Motor neuron (in vitro differentiated cells): ENCODE measurements around the gene CAMKMT. TPM values are rescaled to one million over a fixed set of nuclear protein-coding genes. Genes with fewer than 3 reads are reported as not detected.

Experiments
- ATAC-seq, 8 experiments: fragments of 200-7000 bp; cut with Tn5 transposase; replicated peaks in 6 of 8; 2 replicates each; pipeline ENCODE4 v1.8.0; 2021; ENCODE audit warnings: mild to moderate bottlenecking in 8 of 8, moderate library complexity in 8 of 8
- H3K27ac ChIP-seq, 2 donors: fragments of 250-450 bp; sonication (Bioruptor Pico); 2 replicates each; pipeline ENCODE4 v1.9.0; 2021; ENCODE audit warnings: antibody characterized with exemption in 2 of 2, mild to moderate bottlenecking in 2 of 2, moderate library complexity in 1 of 2
- H3K4me1 ChIP-seq, 2 donors: fragments of 250-450 bp; sonication (Bioruptor Pico); replicated peaks in 1 of 2; 2 replicates each; pipeline ENCODE4 v1.6.1; 2021; ENCODE audit warnings: antibody characterized with exemption in 2 of 2, mild to moderate bottlenecking in 2 of 2, moderate library complexity in 1 of 2
- H3K4me3 ChIP-seq, 5 donors: fragments of 250-450 bp; sonication (Bioruptor Pico); 2 replicates each; pipeline ENCODE4 v1.9.0; 2021; ENCODE audit warnings: antibody characterized with exemption in 5 of 5, mild to moderate bottlenecking in 5 of 5, moderate library complexity in 4 of 5
- WGBS, 10 experiments: fragments of 450-650 bp; shearing (Covaris generic); methylation state at CpG; one replicate each; pipeline ENCODE4 v1.0.0; 2022; 5-methylcytosine and 5-hydroxymethylcytosine counted together
- in situ Hi-C, 9 experiments: fragments of 400-800 bp; cut with MboI; loops; one replicate each; pipeline ENCODE4 v1.15.0; 2021; ENCODE audit warnings: low sequenced_read_pairs in 9 of 9, low pct_unique_long_range_greater_than_20kb in 2 of 9; ENCODE audit not compliant: unreplicated experiment in 9 of 9
- total RNA-seq, 8 experiments: library from RNA; unstranded; fragments of 300-600 nt; gene quantifications; 2 replicates each; pipeline versions ENCODE4 v1.2.3 to v1.2.4, GENCODE V29; 2022

The CAMKMT gene
- total RNA-seq, 8 experiments from 2014 or later: 3.6 to 15.7 (median 6.1) TPM

- H3K4me1 ChIP-seq: peaks cover 7 to 8% of the 10 kb centered on the region in 2 donors
These were observed 254.3 kb downstream of the CAMKMT start for GRCh38 chr2:44615950-44616518.

DNA sequence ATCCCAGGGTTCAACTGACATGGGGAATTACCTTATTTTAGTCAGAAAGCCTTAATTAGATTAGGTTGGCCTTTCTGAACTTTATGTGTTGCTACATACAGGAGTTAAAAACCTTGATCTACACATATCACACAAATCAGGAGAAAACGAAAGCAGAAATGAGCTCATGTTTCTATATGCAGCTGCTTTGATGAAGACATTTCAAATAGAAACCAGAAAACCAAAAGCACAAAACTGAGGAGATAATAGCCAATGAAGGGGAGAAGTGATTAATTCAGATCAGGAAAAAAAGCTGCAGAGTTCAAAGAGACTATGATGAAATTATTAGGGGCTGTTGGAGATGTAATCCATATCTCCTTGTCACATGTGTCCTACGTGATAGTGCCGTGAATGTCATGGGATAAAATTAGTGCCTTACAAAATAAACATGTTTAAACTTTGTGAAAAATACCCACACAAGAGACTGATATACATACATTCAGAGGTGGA is 255.0 kb downstream of the CAMKMT start:
- Histone ChIP-seq H3K4me3 (no peak overlapping the region), H3K4me1 (peaks cover 7 to 8% of the 10 kb centered on the region in 2 donors), H3K27ac (no peak overlapping the region)
- in situ Hi-C loops: no loop called here
- 23 to 100% (median 78%) methylated on average over 1 to 3 of the region's 3 CpGs for WGBS, 10 experiments
- peak in 4 of 8 experiments; percentile 7 to 57 (median 34) for ATAC-seq

More at GRCh38 chr2:44615950-44616518, 254.3 kb downstream of the CAMKMT start:
- in situ Hi-C loops: no loop called here
- WGBS, 10 experiments: 0 to 63% (median 36%) methylated on average over 1 to 4 of the region's 4 CpGs; no CpG with 5 or more reads in 2 of the 10 experiments
- ATAC-seq: peak in 3 of 8 experiments; percentile 34 to 71 (median 44)
- Histone ChIP-seq H3K27ac (no peak overlapping the region), H3K4me3 (no peak overlapping the region)

DNA sequence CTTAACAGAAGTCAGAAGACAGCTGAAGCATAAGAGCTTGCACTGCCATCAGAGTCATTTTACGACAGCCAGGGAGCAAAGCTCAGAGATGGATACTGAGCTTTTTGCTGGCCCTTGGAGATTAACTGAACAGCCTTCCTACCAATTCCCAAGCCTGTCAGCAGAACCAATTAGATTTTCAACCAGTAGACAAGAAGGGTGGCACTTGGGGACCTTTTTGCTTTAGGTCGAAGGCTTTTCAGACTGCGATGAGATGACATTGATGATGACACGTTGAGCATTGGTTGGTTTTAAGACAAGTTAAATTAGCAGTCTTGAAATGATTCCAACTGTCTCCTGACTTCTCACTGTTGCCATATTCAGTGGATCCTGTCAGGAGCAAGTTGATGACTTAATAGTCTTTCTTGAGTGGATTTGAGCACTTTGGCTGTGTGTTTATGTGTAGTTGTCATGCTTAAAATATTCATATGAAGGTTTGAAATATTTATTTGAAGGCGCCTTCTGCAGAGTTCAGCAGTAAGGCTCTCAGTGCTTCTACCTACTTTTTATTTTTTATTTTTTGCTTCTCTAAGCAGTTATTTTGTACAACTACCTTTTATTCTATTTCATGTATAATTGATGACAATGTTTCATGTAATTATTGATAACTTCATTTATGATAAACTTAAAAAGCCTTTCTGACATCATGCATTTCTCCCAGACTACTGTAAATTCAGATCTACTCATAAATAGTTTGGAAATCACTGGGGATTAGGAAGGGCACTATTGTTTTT is 256.7 kb downstream of the CAMKMT start:
- peaks cover 7 to 8% of the 10 kb centered on the region in 2 donors for H3K4me1 ChIP-seq

GRCh38 chr2:44620189-44620990 is 258.6 kb downstream of the CAMKMT start:
- ATAC-seq: no peak
- in situ Hi-C loops: no loop called here
- 88 to 100% (median 96%) methylated on average over 1 to 2 of the region's 2 CpGs; no CpG with 5 or more reads in 1 of the 10 experiments for WGBS, 10 experiments
- Histone ChIP-seq H3K4me1 (peaks cover 7 to 8% of the 10 kb centered on the region in 2 donors), H3K4me3 (no peak overlapping the region), H3K27ac (no peak overlapping the region)

More for the DNA sequence above, 256.7 kb downstream of the CAMKMT start:
- no peak overlapping the region for H3K4me3 ChIP-seq
- ATAC-seq: no peak
- WGBS, 10 experiments: 70 to 100% (median 87%) methylated on average over 1 to 5 of the region's 5 CpGs
- H3K27ac ChIP-seq: no peak overlapping the region
- in situ Hi-C loops: no loop called here

- Histone ChIP-seq H3K27ac (no peak overlapping the region), H3K4me3 (no peak overlapping the region), H3K4me1 (no peaks in the 10 kb centered on the region)
- no peak for ATAC-seq
- in situ Hi-C loops: no loop called here
These were observed 262.0 kb downstream of the CAMKMT start for GRCh38 chr2:44623622-44624351.

DNA sequence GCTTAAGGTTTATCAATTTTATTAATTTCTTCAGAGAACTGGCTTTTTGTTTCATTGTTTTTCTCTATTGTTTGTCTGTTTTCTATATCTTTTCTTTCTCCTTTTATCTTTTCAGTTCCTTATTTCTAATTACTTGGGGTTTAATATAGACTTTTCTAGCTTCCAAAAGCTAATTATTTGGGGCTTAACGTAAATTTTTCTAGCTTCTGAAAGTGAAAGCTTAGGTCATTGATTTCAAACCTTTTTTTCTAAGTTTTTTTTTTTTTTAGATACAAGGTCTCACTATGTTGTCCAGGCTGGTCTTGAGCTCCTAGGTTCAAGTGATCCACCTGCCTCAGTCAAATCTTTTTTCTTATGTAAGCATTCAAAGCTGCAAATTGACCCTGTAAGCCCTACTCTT is 266.6 kb downstream of the CAMKMT start:
- in situ Hi-C loops: no loop called here
- Histone ChIP-seq H3K4me3 (no peak overlapping the region), H3K27ac (no peak overlapping the region), H3K4me1 (no peaks in the 10 kb centered on the region)
- 67 to 100% (median 93%) methylated on average over 1 of the region's 1 CpG; no CpG with 5 or more reads in 1 of the 10 experiments for WGBS, 10 experiments
- no peak for ATAC-seq

DNA sequence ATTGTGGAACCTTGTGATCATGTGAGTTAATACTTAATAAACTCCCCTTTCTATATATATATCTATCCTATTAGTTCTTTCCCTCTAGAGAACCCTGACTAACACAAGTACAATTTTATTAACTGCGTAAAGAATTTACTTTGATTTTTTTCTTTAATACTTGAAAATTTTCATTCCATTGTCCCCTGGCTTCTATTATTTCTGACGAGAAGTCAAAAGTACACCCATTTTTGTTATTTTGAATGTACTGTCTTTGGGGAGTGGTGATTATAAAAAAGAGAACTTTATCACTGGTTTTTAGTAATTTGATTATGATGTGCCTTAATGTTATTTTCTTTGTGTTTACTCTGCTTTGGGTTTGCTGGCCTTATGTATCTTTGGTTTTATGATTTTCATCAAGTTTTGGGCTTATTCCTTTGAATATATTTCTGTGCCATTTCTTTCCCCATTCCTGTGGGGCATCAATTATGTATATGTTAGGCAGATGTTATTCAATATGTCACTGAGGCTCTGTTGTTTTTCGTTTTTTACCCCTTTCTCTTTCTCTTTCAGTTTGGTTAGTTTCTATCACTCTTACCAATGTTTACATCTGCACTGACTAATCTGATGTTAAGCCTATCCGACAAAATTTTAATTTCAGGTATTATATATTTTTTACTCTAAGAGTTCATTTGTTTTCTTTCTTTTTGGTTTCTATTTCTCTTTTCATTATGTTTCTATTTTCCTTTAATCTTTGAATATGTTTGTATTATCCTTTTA is 271.4 kb downstream of the CAMKMT start:
- H3K4me1 ChIP-seq: peaks cover under 1% of the 10 kb centered on the region in 2 donors
- no peak overlapping the region for H3K4me3 ChIP-seq
- 60 to 100% (median 84%) methylated on average over 3 to 4 of the region's 4 CpGs for WGBS, 10 experiments
- in situ Hi-C loops: no loop called here
- no peak for ATAC-seq
- H3K27ac ChIP-seq: no peak overlapping the region

DNA sequence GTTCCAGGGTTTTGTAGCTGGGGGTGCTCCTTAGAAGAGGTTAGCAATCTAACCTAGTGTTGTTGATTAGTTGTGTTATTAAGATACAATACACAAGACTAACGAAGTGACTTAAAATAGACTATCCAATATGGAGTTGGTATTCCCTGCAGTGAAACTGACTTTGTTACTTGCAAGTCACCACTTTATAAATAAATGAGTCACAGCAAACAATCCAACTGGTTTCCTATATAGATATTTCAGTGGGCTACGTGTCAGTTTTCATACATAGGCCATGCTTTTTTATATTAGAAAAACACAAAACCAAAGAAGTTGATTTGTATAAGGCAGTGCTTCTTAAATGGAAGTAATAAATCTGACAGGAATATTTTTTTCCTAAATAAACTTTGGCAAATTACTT is 274.0 kb downstream of the CAMKMT start:
- peaks cover 7 to 9% of the 10 kb centered on the region in 2 donors for H3K4me1 ChIP-seq
- ATAC-seq: no peak
- no peak overlapping the region for H3K4me3 ChIP-seq
- in situ Hi-C loops: no loop called here
- no peak overlapping the region for H3K27ac ChIP-seq
- WGBS, 10 experiments: 50 to 100% (median 93%) methylated on average over 1 to 2 of the region's 2 CpGs; no CpG with 5 or more reads in 1 of the 10 experiments

DNA sequence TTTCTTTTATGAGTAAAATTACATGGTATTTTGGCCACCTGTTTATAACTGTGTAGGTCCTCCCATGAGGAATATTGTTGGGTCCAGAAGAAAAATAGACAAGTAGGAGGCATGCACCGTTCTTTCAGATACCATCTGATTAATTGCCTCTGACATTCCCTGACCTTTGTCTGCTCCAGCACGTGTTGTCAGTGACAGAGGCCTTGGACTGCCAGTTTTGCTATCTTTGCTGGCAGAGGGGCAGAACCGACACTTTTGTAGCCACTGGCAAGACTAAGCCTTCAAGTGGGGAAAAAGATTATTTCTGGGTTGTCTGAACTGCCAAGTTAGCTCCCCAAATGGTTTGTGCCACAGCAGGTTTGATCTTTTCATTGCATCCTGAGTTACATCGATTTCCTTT is 276.9 kb downstream of the CAMKMT start:
- ATAC-seq: peak in 2 of 8 experiments; percentile 32 to 39
- Histone ChIP-seq H3K4me3 (no peak overlapping the region), H3K27ac (no peak overlapping the region), H3K4me1 (peaks cover 7 to 9% of the 10 kb centered on the region in 2 donors)
- WGBS, 10 experiments: 0 to 100% (median 53%) methylated on average over 1 to 4 of the region's 4 CpGs; no CpG with 5 or more reads in 2 of the 10 experiments
- in situ Hi-C loops: no loop called here

DNA sequence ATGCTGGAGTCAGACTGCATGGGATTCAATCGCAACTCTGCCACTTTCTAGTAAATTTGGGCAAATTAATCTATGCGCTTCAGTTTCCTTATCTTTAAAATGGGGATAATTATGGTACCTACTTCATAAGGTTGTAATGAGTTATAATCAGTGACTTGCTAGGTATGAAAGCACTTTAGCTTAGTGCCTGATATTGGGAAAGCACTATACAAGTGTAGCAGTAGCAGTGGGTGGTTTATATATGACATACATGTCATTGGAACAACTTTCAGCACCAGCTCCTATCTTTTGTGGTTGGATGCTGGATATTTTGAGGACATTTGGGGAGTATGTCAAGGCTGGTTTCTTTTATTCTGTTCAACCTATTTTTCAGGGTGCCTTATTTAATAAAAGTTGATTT is 277.7 kb downstream of the CAMKMT start:
- Histone ChIP-seq H3K27ac (no peak overlapping the region), H3K4me3 (no peak overlapping the region), H3K4me1 (peaks cover 7 to 9% of the 10 kb centered on the region in 2 donors)
- ATAC-seq: no peak
- WGBS, 10 experiments: 63 to 100% (median 98%) methylated on average over 1 to 2 of the region's 2 CpGs; no CpG with 5 or more reads in 2 of the 10 experiments
- in situ Hi-C loops: no loop called here

GRCh38 chr2:44642123-44642857 is 280.5 kb downstream of the CAMKMT start:
- Histone ChIP-seq H3K27ac (no peak overlapping the region), H3K4me3 (no peak overlapping the region), H3K4me1 (peaks cover 7 to 9% of the 10 kb centered on the region in 2 donors)
- WGBS, 10 experiments: 0 to 90% (median 66%) methylated on average over 1 to 2 of the region's 3 CpGs; no CpG with 5 or more reads in 4 of the 10 experiments
- no peak for ATAC-seq
- in situ Hi-C loops: no loop called here
